Measurements from ENCODE around the gene MTRFR. TPM values are rescaled to one million over a fixed set of nuclear protein-coding genes. Genes with fewer than 3 reads are reported as not detected.
"Not testable (repeated sequence)": the region's sequence is repeated elsewhere in the genome, so short reads cannot be mapped to it uniquely, and the experiment has no call there.

MTRFR gene
- 5.6 and 17.6 TPM in 2 replicates for total RNA-seq

DNA sequence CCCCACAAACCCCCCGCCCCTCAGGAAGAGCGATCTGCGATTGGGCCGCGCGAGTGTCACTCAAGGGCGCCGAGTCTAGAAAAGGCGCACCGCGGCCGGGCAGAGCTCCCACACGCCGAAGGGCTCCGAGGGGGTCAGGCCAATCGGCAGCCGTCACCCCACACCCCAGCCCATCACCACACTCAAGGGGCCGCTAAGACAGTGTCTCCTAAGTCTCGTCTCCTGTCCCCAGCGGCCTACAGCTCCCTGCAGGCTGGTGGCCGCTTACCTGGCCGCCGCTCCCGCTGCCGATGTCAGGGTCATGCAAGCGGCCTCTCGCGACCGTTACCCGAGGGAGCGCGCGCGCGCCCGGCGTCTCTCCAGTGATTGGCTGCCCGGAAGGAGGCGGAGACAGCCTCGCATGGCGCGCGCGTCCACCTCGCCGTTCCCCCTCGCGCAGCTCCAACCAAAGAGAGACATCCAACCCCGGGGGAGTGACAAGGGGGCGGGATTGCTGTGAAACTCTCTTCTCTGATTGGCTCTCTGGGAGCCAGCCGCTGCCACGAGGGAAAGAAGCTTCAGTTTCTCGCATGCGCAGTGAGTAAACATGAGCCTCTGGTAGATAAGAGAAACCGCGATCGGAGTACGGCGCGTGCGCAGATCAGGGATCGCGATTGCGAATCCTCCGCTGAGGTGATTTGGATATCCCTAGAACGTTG, at the start of gene MTRFR, which contains the start of gene MPHOSPH9:
Gene MTRFR (plus strand): TSS at position 630 of the 698 bp plus-strand sequence. CDS start 20,239 bp downstream, outside the sequence.
Gene MPHOSPH9 (minus strand): TSS at position 335 of the 698 bp plus-strand sequence. CDS start 2,777 bp downstream, outside the sequence.
- peak; percentile 95 for DNase-seq (ENCODE audit: extremely low read depth, low read depth, low spot score)

DNA sequence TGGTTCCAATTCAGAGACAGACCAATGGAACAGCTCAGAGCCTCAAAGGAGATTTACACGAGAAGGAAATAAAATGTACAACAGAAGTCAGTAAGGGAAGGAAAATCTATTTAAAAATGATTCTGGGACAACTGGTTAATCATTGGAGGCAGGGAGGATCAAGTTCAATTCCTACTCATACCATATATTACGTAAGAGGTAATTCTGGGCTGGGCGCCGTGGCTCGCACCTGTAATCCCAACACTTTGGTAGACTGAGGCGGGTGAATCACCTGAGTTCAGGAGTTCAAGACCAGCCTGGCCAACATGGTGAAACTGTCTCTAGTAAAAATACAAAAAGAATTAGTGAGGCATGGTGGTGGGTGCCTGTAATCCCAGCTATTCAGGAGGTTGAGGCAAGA, 45.6 kb upstream of the MTRFR start:
- no peak for DNase-seq (ENCODE audit: extremely low read depth, low read depth, low spot score)

DNA sequence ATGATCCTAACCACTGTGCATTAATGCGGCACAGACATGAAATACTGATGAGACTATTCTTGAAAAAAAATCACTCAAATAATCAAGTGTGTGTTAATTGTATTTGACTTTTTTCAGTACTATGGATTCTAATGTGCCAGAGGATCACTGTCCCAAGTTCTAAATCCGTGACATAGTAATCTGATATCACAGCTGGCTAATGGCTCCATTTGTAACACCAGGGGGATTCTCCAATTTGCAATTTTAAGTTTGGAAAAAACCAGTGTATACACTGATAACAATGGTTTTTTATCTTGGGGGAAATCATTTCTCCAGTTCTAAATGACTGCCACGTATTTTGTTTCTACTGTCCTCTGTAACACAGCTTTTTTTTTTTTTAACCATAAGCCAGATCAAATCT, 33.3 kb upstream of the MTRFR start:
- no peak for DNase-seq (ENCODE audit: extremely low read depth, low read depth, low spot score)

DNA sequence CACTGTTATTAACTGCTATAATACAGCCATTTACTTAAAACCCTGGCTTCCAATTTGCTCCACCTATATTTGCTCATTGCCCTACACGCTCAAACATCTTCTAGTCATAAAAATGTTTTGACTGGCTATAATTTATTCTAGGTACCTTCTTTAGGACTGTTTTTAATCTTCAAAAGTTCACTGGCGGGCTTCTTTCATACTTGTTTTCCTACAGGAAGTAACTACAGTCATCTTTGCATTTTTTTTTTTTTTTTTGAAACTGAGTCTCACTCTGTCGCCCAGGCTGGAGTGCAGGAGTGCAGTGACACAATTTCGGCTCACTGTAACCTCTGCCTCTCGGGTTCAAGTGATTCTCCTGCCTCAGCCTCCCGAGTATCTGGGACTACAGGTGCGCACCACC, 32.8 kb upstream of the MTRFR start:
- DNase-seq (ENCODE audit: extremely low read depth, low read depth, low spot score), result no peak

DNA sequence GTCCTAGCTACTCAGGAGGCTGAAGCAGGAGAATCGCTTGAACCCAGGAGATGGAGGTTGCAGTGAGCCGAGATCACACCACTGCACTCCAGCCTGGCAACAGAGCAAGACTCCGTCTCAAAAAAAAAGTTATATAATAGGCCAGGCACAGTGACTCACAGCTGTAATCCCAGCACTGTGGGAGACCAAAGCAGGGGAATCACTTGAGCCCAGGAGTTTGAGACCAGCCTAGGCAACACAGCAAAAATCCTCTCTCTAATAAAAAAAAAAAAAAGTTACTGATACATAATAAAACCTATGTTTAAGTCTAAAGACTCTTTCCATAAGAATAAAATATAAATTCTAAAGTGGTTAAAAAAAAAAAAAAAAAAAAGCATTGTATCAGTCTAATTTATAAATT, 26.4 kb upstream of the MTRFR start:
- not testable (repeated sequence) for DNase-seq (ENCODE audit: extremely low read depth, low read depth, low spot score)

DNA sequence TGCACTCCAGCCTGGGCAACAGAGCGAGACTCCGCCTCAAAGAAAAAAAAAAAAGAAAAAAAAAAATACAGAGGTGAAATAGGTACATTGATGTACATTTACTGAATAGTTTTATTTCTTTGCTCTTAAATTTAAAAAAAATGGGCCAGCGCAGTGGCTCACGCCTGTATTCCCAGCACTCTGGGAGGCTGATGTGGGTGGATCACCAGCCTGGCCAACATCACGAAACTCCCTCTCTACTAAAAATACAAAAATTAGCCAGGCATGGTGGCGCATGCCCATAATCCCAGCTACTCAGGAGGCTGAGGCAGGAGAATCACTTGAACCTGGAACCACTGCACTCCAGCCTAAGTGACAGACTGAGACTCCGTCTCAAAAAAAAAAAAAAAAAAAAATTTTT, 25.4 kb upstream of the MTRFR start:
- DNase-seq (ENCODE audit: extremely low read depth, low read depth, low spot score), result not testable (repeated sequence)

DNA sequence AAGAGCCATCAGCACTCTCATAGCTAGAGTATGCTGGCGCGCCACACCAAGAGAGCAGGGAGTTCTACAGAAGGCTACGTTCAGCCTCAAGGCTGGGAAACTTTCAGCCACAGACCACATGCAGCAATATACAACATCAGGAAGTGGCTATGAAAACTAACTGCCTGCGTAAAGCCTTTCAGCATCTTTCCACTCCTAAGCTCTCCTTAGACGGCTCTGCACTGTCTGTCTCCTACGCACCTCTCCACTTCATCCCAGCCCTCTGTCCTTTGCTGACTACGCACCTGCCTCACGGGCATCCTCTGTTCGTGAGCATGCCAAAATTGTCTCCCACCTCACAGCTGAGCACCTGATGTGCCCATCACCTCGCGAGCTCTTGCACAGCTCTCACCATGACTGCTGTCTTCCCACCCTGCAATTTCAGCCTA, 10.0 kb upstream of the MTRFR start:
- DNase-seq (ENCODE audit: extremely low read depth, low read depth, low spot score), result no peak

DNA sequence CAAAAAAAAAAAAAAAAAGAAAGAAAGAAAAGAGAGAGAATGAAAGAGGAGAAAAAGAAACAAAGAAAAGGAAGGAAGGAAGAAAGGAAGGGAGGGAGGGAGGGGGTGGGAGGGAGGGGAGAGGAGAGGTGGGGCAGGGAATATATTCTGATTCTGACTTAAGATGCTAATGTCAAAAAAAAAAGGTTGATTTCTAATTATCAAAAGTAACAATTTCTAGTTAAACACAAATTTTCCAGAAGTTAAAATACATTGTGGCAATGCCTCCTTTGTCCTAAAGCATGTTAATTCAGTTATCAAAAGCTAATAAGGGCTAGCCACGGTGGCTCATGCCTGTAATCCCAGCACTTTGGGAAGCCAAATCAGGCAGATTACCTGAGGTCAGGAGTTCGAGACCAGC, 7.8 kb upstream of the MTRFR start:
- DNase-seq (ENCODE audit: extremely low read depth, low read depth, low spot score), result no peak

DNA sequence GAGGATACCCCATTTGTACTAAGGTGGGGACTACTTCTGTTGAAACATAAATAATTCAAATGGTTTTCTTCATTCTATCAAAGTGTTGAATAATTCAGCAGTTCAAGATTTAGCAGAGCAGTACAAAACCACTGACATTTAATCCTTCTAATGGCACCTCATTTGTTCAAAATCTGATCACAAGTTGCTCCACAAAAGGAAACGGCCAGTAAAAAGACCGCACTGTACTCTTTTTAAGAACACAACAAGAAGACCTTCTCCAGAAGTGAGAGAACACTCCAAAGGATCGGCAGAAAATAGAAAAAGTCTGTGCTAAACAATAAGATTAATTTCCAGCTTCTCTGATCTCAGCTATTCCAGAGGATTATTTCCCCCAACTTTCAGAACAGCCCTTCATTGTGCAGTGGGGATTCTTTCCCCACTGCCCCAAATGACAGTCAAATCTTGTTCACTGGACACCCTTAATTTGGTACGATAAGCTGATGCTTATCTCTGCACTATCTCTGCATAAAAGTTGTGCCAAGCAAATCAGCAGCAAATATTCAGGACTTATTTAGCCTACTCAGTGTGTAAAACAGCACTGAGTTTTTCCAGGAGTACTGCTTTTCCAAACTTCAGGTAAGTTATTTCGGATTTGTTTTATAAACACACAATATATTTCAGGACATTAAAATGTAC, 5.5 kb upstream of the MTRFR start:
- DNase-seq (ENCODE audit: extremely low read depth, low read depth, low spot score), result no peak

DNA sequence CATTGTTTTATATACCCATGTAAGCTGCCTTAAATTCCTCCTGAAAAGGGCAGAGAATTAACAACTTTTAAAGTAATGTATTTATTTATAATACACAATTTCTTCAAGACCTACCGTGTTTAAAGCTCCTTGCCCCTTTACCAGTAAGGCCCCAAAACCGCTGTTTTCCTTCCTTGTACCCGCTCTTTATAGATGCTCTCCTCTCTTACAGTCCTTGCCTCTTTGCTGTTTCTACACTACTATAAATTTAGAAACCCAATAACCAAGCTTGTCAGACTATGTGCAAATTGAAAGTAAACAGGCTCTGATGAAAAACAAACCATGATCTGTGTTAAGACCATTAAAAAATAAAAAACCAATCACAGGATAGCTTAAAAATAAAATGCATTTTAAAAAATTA, 4.2 kb upstream of the MTRFR start:
- DNase-seq (ENCODE audit: extremely low read depth, low read depth, low spot score), result no peak

DNA sequence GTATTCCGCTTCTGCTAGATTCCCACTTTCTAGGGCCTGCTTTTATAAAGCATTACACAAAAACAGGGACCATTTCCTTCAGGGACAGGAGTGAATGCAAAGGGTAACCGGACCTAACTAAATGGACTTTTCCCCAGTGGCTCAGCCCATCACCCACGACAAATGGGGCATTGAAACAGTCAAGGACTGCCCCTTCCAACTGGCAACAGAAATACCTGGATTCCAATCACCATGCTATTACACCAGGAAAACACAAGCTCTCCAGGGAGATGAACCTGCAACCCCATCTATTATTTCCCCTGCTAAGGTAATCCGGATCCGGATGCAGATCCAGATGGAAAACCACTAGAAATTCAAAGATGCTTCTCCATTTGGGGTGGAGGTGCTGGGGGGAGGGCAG, 1.3 kb upstream of the MTRFR start:
- no peak for DNase-seq (ENCODE audit: extremely low read depth, low read depth, low spot score)

DNA sequence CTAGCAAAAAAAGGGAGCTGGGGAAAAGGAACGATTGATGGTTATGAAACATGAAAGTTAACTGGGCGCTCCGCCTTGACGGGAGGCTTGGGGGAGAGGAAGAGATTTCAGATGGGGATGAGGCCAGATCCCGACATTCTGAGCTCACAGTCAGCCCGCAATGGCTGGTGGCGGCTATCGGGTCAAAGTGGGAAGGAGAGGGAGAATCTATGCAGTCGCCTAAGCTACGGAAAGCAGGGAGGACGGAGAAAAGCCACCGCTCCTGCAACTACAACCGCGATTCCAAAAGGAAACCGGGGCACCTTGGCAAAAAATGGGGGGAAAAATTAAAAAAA, 797 bp upstream of the MTRFR start:
- no peak for DNase-seq (ENCODE audit: extremely low read depth, low read depth, low spot score)

DNA sequence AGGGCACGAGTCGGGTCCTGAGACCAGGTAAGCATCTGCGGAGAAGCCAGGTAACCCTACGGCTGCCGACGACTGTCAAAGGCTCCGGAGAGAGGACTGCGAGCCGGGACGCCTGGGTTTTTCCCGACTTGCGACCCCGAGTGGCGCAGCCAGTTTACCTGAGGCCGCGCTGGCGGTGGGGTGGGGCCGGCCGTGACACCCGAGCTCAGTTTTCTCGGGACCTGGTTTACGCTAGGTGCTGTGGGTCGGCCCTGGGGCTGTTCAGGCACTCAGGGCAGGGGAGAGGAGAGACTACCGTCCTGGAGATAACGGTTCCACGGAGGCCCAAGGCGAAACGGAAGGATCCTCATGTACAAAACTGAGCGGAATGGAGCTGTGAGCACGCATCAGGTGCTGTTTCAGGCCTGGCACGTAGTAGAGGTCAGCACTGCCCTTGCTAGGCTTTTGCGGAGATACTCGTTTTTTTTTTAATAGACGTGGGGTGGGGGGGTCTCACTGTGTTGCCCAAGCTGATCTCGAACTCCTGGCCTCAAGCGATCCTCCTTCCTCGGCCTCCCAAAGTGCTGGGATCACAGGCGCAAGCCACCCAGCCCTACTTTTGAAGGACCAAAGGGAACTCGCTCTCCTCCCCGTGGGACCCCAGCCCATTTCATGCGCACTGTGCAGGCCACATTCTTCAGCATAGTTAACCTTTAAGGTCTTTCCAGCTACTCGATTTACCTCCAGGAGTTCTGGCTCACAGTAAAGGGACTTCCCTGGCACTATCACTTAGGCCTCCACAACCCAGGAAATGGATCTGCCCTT, 471 bp downstream of the MTRFR start:
- no peak for DNase-seq (ENCODE audit: extremely low read depth, low read depth, low spot score)

DNA sequence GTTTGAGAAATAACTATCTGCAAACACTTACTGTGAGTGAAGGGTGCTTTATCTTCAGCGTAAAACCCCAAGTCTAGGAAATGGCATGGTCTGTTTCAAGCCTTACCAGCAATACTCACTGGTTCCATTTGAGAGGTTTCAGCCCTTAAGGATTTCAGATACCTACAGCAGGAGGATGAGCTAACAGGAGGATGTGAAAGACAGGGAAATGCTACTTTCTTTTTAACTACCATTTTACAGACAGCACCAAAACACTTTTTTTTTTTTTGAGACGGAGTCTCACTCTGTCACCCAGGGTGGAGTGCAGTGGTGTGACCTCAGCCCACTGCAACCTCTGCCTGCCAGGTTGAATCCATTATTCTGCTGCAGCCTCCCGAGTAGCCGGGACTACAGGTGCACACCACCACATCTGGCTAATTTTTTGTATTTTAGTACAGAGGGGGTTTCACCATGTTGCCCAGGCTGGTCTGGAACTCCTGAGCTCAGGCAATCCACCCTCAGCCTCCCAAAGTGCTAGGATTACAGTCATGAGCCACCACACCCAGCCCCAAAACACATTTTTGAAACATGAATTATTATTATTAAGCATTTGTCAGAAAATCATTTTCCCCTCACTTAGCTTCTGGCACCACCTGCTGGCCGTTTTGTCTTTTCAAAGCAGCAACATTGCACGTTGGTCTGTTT, 4.6 kb downstream of the MTRFR start:
- DNase-seq (ENCODE audit: extremely low read depth, low read depth, low spot score), result peak; percentile 61

DNA sequence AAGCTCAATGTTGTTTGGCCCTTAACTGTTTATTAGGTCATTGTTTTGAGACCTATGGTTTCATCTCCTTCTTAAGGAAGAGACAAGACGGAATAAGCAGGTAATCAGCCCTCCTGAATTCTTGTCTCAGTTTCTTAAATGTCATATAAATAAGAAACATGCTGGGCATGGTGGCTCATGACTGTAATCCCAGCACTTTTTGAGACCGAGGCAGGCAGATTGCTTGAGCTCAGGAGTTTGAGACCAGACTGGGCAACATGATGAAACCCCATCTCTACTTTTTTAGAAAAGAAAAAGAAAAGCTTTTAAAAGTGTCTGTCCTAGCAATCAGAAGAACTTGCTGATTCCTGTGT, 5.1 kb downstream of the MTRFR start:
- no peak for DNase-seq (ENCODE audit: extremely low read depth, low read depth, low spot score)

DNA sequence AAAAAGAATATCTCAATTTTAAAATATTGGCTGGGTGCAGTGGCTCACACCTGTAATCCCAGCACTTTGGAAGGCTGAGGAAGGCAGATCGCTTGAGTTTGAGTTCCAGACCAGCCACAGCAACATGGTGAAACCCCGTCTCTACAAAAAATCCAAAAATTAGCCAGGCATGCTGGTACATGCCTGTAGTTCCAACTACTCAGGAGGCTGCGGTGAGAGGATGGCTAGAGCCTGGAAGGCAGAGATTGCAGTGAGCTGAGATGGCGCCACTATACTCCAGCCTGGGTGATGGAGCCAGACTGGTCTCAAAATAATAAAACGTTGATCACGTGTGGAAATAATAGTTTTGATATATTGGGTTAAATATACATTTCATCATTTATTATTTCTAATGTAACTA, 5.7 kb downstream of the MTRFR start:
- no peak for DNase-seq (ENCODE audit: extremely low read depth, low read depth, low spot score)

DNA sequence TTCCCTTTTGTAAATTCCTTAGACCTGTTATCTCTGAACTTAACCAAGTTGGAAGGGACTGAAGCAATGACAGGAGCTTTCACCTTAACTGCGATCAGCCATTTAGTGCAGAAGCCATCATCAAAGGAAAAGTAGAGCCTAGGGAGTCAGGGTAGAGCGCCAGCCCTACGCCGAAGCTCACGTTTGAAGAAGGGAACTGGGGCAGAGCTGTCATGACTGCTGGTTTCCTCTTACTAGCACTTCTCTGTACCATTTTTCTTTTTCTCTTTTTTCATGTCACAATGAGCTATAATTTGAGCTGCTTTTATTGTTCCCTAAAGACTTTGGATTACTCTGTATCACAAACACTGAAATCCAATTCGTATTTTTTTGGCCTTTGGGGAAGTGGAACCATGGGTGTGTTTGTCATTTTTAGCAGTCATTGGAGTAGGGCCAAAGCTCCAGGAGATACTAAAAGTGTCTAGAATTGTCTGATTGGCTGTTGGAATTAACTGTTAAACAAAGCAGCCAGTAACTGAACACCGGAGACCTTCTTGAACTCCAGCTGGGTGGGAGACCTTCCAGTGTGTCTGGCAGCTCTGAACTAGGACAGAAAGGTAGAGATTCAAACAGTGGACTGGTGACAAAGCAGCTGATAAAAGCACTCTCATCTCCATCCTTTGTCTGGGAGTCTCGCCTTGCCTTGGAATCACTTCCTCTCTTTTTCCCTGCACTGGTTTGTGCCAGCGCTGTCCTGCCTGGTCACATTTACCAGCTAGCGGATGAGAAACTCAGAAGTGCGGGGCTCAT, 9.1 kb downstream of the MTRFR start:
- DNase-seq (ENCODE audit: extremely low read depth, low read depth, low spot score), result no peak

DNA sequence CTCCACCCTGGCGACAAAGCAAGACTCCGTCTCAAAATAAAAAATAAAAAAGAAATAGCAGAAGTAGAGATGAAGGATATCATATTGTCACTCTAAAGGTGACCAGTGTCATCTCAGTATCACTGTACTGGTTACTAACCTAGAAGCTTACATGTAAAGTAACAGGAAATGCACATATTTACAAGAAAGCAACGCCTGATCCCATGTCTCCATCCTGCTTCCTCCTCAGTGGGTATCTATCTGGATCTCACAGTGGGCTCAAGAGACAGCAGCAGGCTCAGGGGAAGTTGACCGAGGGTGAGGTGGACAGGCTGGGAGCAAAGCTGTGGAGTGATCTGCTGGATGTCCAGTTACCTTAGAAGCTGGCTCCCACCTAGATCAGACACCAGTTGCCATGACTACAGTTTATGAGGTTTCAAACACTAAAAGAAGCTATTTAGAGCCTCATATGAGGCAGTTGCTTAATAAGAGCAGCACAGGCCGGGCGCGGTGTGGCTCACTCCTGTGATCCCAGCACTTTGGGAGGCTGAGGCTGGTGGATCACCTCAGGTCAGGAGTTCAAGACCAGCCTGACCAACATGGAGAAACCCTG, 10.5 kb downstream of the MTRFR start:
- DNase-seq (ENCODE audit: extremely low read depth, low read depth, low spot score), result no peak

DNA sequence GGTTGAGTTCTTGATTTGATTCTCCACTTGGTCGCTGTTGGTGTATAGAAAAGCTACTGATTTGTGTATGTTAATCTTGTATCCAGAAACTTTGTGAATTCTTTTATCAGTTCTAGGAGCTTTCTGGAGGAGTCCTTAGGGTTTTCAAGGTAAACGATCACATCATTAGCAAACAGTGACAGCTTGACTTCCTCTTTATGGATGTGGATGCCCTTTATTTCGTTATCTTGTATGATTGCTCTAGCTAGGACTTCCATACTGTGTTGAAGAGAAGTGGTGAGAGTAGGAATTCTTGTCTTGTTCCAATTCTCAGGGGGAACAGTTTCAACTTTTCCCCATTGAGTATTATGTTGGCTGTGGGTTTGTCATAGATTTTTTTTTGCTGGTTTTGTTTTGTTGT, 12.4 kb downstream of the MTRFR start:
- DNase-seq (ENCODE audit: extremely low read depth, low read depth, low spot score), result no peak

DNA sequence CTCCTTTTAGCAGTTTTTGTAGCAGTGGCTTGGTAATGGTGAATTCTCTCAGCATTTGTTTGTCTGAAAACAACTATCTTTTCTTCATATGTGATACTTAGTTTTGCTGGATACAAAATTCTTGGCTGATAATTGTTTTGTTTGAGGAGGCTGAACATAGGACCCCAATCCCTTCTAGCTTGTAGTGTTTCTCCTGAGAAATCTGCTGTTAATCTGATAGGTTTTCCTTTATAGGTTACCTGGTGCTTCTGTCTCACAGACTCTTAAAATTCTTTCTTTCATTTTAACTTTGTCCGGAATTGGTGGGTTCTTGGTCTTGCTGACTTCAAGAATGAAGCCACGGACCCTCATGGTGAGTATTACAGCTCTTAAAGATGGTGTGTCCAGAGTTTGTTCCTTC, 14.9 kb downstream of the MTRFR start:
- DNase-seq (ENCODE audit: extremely low read depth, low read depth, low spot score), result not testable (repeated sequence)
